ENCODE results near the gene RING1.
"Not testable (repeated sequence)": the region's sequence is repeated elsewhere in the genome, so short reads cannot be mapped to it uniquely, and the experiment has no call there.

RING1 gene

DNA sequence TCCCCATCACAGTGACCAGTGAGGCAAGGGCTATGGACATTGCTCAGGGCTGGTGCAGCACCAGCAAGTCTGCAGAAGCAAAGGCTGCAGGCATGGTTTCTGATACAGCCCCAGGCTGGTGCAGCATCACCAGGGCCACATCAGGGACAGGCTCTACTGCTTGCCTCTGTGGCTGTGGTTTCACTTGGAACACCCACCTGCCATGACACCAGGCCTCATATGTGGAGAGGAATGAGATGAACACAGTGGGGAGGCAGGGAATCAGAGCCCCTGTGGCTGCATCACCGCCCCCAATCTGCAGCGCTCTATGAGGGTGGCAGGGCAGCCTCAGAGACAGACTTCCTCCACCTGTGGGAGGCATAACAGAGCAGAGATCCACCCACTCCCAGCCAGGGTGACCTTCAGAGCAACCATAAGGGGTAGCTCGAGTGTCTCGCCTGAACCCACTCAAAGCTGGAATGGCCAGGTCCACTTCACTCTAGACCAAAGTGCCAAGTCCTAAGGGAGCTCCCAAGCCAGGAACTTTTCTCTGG is 7.9 kb downstream of the RING1 start:
- Histone ChIP-seq H3K9me3 (ENCODE audit: low read length) (no peaks in the 10 kb centered on the region), H3K27ac (ENCODE audit: low read depth, low read length, poor library complexity, severe bottlenecking) (no peak overlapping the region), H4K20me1 (ENCODE audit: insufficient read depth, low read length) (no peaks in the 10 kb centered on the region), H2AFZ (ENCODE audit: low read length) (no peak overlapping the region), H3K27me3 (ENCODE audit: insufficient read depth, low read length) (0 out of 2 replicates have a peak, but pooled peaks cover 3% of the 10 kb centered on the region), H3K9ac (ENCODE audit: low read length) (no peak overlapping the region), H3K9me2 (ENCODE audit: low read depth, low read length) (no peaks in the 10 kb centered on the region), H3K4me2 (ENCODE audit: low read length) (no peak overlapping the region), H3K79me2 (ENCODE audit: insufficient read depth, low read length) (no peaks in the 10 kb centered on the region), H3K4me3 (ENCODE audit: low read depth, low read length, poor library complexity, severe bottlenecking) (no peak overlapping the region), H3K36me3 (ENCODE audit: insufficient read depth, low read length) (no peaks in the 10 kb centered on the region; the same call in 1 of the 2 replicates), H3K4me1 (ENCODE audit: insufficient read depth, low read length, severe bottlenecking) (no peaks in the 10 kb centered on the region), H3F3A (ENCODE audit: insufficient read depth, low read length) (no peaks in the 10 kb centered on the region)
- TF ChIP-seq EZH2 (IDR thresholded peaks at IDR 0.05; ENCODE audit: borderline replicate concordance, low read length) = no peak
- TF ChIP-seq, protein P1, sequence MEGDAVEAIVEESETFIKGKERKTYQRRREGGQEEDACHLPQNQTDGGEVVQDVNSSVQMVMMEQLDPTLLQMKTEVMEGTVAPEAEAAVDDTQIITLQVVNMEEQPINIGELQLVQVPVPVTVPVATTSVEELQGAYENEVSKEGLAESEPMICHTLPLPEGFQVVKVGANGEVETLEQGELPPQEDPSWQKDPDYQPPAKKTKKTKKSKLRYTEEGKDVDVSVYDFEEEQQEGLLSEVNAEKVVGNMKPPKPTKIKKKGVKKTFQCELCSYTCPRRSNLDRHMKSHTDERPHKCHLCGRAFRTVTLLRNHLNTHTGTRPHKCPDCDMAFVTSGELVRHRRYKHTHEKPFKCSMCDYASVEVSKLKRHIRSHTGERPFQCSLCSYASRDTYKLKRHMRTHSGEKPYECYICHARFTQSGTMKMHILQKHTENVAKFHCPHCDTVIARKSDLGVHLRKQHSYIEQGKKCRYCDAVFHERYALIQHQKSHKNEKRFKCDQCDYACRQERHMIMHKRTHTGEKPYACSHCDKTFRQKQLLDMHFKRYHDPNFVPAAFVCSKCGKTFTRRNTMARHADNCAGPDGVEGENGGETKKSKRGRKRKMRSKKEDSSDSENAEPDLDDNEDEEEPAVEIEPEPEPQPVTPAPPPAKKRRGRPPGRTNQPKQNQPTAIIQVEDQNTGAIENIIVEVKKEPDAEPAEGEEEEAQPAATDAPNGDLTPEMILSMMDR (IDR thresholded peaks at IDR 0.05; ENCODE audit: low read length) = no peak

DNA sequence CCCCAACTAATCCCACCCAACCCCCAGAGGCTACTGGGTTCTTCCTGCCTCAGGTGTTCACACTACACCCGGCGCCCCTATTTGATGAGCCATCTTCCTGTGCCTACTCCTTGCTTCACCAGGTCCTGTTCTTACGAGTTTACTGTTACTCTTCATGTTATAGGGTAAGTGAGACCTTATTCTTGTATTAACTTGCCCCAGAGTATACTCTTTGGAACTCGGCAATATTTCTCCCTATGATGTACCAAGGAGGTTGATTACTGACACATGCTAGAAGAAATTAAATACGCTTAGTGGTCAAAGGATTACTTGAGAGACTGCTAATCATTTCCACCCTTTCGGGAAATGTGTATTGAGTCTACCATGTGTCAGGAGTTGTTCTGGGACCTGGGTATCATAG is 8.9 kb downstream of the RING1 start:
- no peaks in the 10 kb centered on the region for H3K4me1 ChIP-seq (ENCODE audit: insufficient read depth, low read length, severe bottlenecking)
- H3K27ac ChIP-seq (ENCODE audit: low read depth, low read length, poor library complexity, severe bottlenecking) = no peak overlapping the region
- no peaks in the 10 kb centered on the region for H3F3A ChIP-seq (ENCODE audit: insufficient read depth, low read length)
- no peak overlapping the region for H3K9ac ChIP-seq (ENCODE audit: low read length)
- no peaks in the 10 kb centered on the region for H3K79me2 ChIP-seq (ENCODE audit: insufficient read depth, low read length)
- H4K20me1 ChIP-seq (ENCODE audit: insufficient read depth, low read length) = no peaks in the 10 kb centered on the region
- H3K9me3 ChIP-seq (ENCODE audit: low read length) = no peaks in the 10 kb centered on the region
- TF ChIP-seq, protein P1 (IDR thresholded peaks at IDR 0.05; ENCODE audit: low read length) = no peak
- TF ChIP-seq EZH2 (IDR thresholded peaks at IDR 0.05; ENCODE audit: borderline replicate concordance, low read length) = no peak
- no peaks in the 10 kb centered on the region for H3K36me3 ChIP-seq (ENCODE audit: insufficient read depth, low read length)
- no peaks in the 10 kb centered on the region for H3K9me2 ChIP-seq (ENCODE audit: low read depth, low read length)
- H3K4me2 ChIP-seq (ENCODE audit: low read length) = no peak overlapping the region
- H3K27me3 ChIP-seq (ENCODE audit: insufficient read depth, low read length) = 0 out of 2 replicates have a peak, but pooled peaks cover 3% of the 10 kb centered on the region
- no peak overlapping the region for H2AFZ ChIP-seq (ENCODE audit: low read length)
- H3K4me3 ChIP-seq (ENCODE audit: low read depth, low read length, poor library complexity, severe bottlenecking) = no peak overlapping the region

DNA sequence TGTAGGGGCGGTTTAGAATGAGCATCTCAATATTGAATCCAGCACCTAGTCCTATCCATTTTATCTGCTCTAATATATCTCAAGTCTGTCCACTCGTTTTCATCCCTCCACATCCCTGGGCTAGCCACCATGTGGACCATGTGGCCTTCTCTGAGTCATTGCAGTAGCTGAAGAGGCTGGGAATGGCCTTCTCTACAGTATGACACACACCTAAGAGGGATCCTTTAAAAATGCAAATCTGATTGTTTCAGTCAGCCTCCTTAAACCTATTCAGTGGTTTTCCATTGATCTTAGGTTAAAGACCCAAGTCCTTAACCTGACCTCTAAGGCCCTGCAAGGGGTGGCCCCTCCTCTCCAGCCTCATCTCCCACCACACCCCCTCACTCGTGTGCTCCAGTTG is 9.4 kb downstream of the RING1 start:
- H4K20me1 ChIP-seq (ENCODE audit: insufficient read depth, low read length) = no peaks in the 10 kb centered on the region
- no peak overlapping the region for H3K4me2 ChIP-seq (ENCODE audit: low read length)
- H3K9me2 ChIP-seq (ENCODE audit: low read depth, low read length) = no peaks in the 10 kb centered on the region
- H3K4me3 ChIP-seq (ENCODE audit: low read depth, low read length, poor library complexity, severe bottlenecking) = no peak overlapping the region
- H3K27me3 ChIP-seq (ENCODE audit: insufficient read depth, low read length) = 0 out of 2 replicates have a peak, but pooled peaks cover 3% of the 10 kb centered on the region
- no peak overlapping the region for H2AFZ ChIP-seq (ENCODE audit: low read length)
- H3K79me2 ChIP-seq (ENCODE audit: insufficient read depth, low read length) = no peaks in the 10 kb centered on the region
- H3K36me3 ChIP-seq (ENCODE audit: insufficient read depth, low read length) = no peaks in the 10 kb centered on the region
- no peaks in the 10 kb centered on the region for H3K9me3 ChIP-seq (ENCODE audit: low read length)
- no peak overlapping the region for H3K9ac ChIP-seq (ENCODE audit: low read length)
- H3K4me1 ChIP-seq (ENCODE audit: insufficient read depth, low read length, severe bottlenecking) = no peaks in the 10 kb centered on the region
- no peaks in the 10 kb centered on the region for H3F3A ChIP-seq (ENCODE audit: insufficient read depth, low read length)
- no peak for TF ChIP-seq EZH2 (IDR thresholded peaks at IDR 0.05; ENCODE audit: borderline replicate concordance, low read length)
- TF ChIP-seq, protein P1 (IDR thresholded peaks at IDR 0.05; ENCODE audit: low read length) = no peak
- H3K27ac ChIP-seq (ENCODE audit: low read depth, low read length, poor library complexity, severe bottlenecking) = no peak overlapping the region

DNA sequence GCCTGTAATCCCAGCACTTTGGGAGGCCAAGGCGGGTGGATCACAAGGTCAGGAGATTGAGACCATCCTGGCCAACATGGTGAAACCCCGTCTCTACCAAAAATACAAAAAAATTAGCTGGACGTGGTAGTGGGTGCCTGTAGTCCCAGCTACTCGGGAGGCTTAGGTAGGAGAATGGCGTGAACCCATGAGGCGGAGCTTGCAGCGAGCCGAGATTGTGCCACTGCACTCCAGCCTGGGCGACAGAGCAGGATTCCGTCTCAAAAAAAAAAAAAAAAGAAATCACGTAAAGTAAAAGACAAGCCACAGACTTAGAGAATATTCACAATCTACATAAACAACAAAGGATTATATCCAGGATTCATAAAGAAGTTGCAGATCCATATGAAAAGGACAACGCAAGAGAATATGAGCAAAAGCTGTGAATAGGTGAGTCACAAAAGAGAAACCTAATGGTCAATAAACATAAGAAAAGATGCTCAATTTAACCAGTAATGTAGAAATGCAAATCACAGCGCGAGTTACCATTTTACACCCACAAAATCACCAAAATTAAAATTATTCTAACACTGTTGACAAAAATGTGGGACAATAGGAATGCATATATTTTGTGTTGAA is 18.3 kb downstream of the RING1 start:
- H3K79me2 ChIP-seq (ENCODE audit: insufficient read depth, low read length); H2AFZ ChIP-seq (ENCODE audit: low read length); H3K9me2 ChIP-seq (ENCODE audit: low read depth, low read length); H3K9ac ChIP-seq (ENCODE audit: low read length); H3K27me3 ChIP-seq (ENCODE audit: insufficient read depth, low read length); H3K4me1 ChIP-seq (ENCODE audit: insufficient read depth, low read length, severe bottlenecking); H3K4me2 ChIP-seq (ENCODE audit: low read length); H3F3A ChIP-seq (ENCODE audit: insufficient read depth, low read length); H3K4me3 ChIP-seq (ENCODE audit: low read depth, low read length, poor library complexity, severe bottlenecking); H3K9me3 ChIP-seq (ENCODE audit: low read length); H4K20me1 ChIP-seq (ENCODE audit: insufficient read depth, low read length); H3K36me3 ChIP-seq (ENCODE audit: insufficient read depth, low read length); H3K27ac ChIP-seq (ENCODE audit: low read depth, low read length, poor library complexity, severe bottlenecking): not testable (repeated sequence)
